SK-N-SH (cell line): ENCODE results near the gene SUCLG2. TPM values are rescaled to one million over a fixed set of nuclear protein-coding genes. Genes with fewer than 3 reads are reported as not detected.

ENCODE experiments used
- CTCF ChIA-PET: fragments of 300-600, 350-600 bp; formaldehyde crosslinking; extraction: SDS; loops from one replicate; lab custom pipeline; 2021; lab: Yijun Ruan, JAX
- POLR2A ChIA-PET: fragments of 350-600 bp; sonication (Branson Sonifier 250); formaldehyde crosslinking; extraction: SDS; loops from one replicate; lab custom pipeline; 2020; ENCODE audit warnings: antibody characterized with exemption, inconsistent platforms; lab: Yijun Ruan, JAX
- DNase-seq: peaks from one replicate; pipeline ENCODE4 v3.0.0; 2012
- H2AFZ ChIP-seq: fragments of 200-600 bp; sonication (generic); 2 replicates; pipeline ENCODE4 v1.8.1; 2016; ENCODE audit warnings: antibody characterized with exemption, mild to moderate bottlenecking, low read depth
- H3F3A ChIP-seq: fragments of 200-600 bp; sonication (generic); replicated peaks from 2 replicates; pipeline ENCODE3; 2016; ENCODE audit warnings: antibody characterized with exemption, mild to moderate bottlenecking; ENCODE audit not compliant: insufficient read depth
- H3K27ac ChIP-seq, 2 experiments: fragments of 200-500 bp in 1 of 2; fragments of 200-600 bp in 1 of 2; sonication (Bioruptor generic) in 1 of 2; sonication (generic), shearing (Covaris generic) in 1 of 2; 2 replicates each; pipeline versions ENCODE4 v1.5.1 to v1.6.1; 2014 to 2016; ENCODE audit warnings: low read depth in 2 of 2, inconsistent platforms in 1 of 2, low read length in 1 of 2, mild to moderate bottlenecking in 1 of 2, mixed read lengths in 1 of 2
- H3K27me3 ChIP-seq: fragments of 200-600 bp; sonication (generic), shearing (Covaris generic); 2 replicates; pipeline ENCODE4 v1.6.1; 2016; ENCODE audit warnings: mixed run types; ENCODE audit not compliant: insufficient read depth
- H3K36me3 ChIP-seq, 2 experiments: fragments of 200-500 bp in 1 of 2; fragments of 200-600 bp in 1 of 2; sonication (Bioruptor generic) in 1 of 2; sonication (generic) in 1 of 2; replicated peaks in 1 of 2; 2 replicates each; pipeline versions ENCODE3 to v1.5.1; 2014 to 2016; ENCODE audit warnings: low read length in 1 of 2, mild to moderate bottlenecking in 1 of 2; ENCODE audit not compliant: insufficient read depth in 2 of 2, control insufficient read depth in 1 of 2
- H3K4me1 ChIP-seq, 2 experiments: fragments of 200-500 bp in 1 of 2; fragments of 200-600 bp in 1 of 2; sonication (Bioruptor generic) in 1 of 2; sonication (generic), shearing (Covaris generic) in 1 of 2; 2 replicates each; pipeline versions ENCODE4 v1.5.1 to v1.6.1; 2014 to 2016; ENCODE audit warnings: low read depth in 1 of 2, low read length in 1 of 2, mixed run types in 1 of 2; ENCODE audit not compliant: insufficient read depth in 2 of 2, control insufficient read depth in 1 of 2
- H3K4me2 ChIP-seq: fragments of 200-600 bp; sonication (generic), shearing (Covaris generic); 2 replicates; pipeline ENCODE4 v1.6.1; 2017; ENCODE audit warnings: mixed run types
- H3K4me3 ChIP-seq, 2 experiments: fragments of 200-500 bp in 1 of 2; fragments of 200-600 bp in 1 of 2; sonication (Bioruptor generic) in 1 of 2; sonication (generic), shearing (Covaris generic) in 1 of 2; 2 replicates each; pipeline versions ENCODE4 v1.5.1 to v1.8.1; 2014 to 2016; ENCODE audit warnings: low read depth in 2 of 2, inconsistent platforms in 1 of 2, low read length in 1 of 2, mild to moderate bottlenecking in 1 of 2, mixed read lengths in 1 of 2, moderate library complexity in 1 of 2
- H3K79me2 ChIP-seq: fragments of 200-600 bp; sonication (generic); 2 replicates; pipeline ENCODE4 v1.8.1; 2017; ENCODE audit warnings: mild to moderate bottlenecking; ENCODE audit not compliant: insufficient read depth
- H3K9ac ChIP-seq: fragments of 200-600 bp; sonication (generic); 2 replicates; pipeline ENCODE4 v1.6.1; 2017; ENCODE audit warnings: mixed run types
- H3K9me2 ChIP-seq: fragments of 200-600 bp; sonication (generic); 2 replicates; pipeline ENCODE4 v1.6.1; 2017; ENCODE audit warnings: mixed run types
- H3K9me3 ChIP-seq: fragments of 200-600 bp; sonication (generic); 2 replicates; pipeline ENCODE4 v1.6.1; 2017; ENCODE audit warnings: mixed run types, mild to moderate bottlenecking, moderate library complexity
- H4K20me1 ChIP-seq: fragments of 200-600 bp; sonication (generic); 2 replicates; pipeline ENCODE4 v1.6.1; 2017; ENCODE audit warnings: mild to moderate bottlenecking, mixed run types; ENCODE audit not compliant: insufficient read depth
- CHD2 ChIP-seq: fragments of 150-350 bp; IDR thresholded peaks from 2 replicates; pipeline ENCODE4 v1.6.1; 2018; ENCODE audit warnings: low read length; ENCODE audit not compliant: partially characterized antibody
- EP300 ChIP-seq, 2 experiments: IDR thresholded peaks; 2 replicates each; pipeline versions ENCODE4 v1.4.0 to v1.6.1; 2012; ENCODE audit warnings: borderline replicate concordance in 1 of 2, low read depth in 1 of 2, low read length in 1 of 2
- FOSL2 ChIP-seq: IDR thresholded peaks from 2 replicates; pipeline ENCODE4 v1.4.0; 2012; ENCODE audit warnings: low read depth, mild to moderate bottlenecking, moderate library complexity, borderline replicate concordance
- FOXJ3 ChIP-seq: sonication (generic); formaldehyde crosslinking; IDR thresholded peaks from 2 replicates; pipeline ENCODE4 v1.5.1; 2020; ENCODE audit warnings: mild to moderate bottlenecking, missing genetic modification reagents
- FOXM1 ChIP-seq: IDR thresholded peaks from 2 replicates; pipeline ENCODE4 v1.4.0; 2012; ENCODE audit warnings: low read depth, mild to moderate bottlenecking
- GABPA ChIP-seq: IDR thresholded peaks from 2 replicates; pipeline ENCODE4 v1.4.0; 2012; ENCODE audit warnings: low read depth, mild to moderate bottlenecking
- GATA2 ChIP-seq: sonication (generic); formaldehyde crosslinking; IDR thresholded peaks from 2 replicates; pipeline ENCODE4 v1.5.0; 2020; ENCODE audit warnings: mild to moderate bottlenecking, missing genetic modification reagents
- MEF2A ChIP-seq: IDR thresholded peaks from 2 replicates; pipeline ENCODE4 v1.4.0; 2012; ENCODE audit warnings: low read depth, borderline replicate concordance
- NFIC ChIP-seq: IDR thresholded peaks from 2 replicates; pipeline ENCODE4 v1.4.0; 2012; ENCODE audit warnings: borderline replicate concordance
- RAD21 ChIP-seq: IDR thresholded peaks from 2 replicates; pipeline ENCODE4 v1.6.1; 2012; ENCODE audit warnings: mild to moderate bottlenecking, low read length
- SMC3 ChIP-seq: IDR thresholded peaks from 2 replicates; pipeline ENCODE4 v1.6.1; 2012; ENCODE audit warnings: low read depth, low read length, improper control_type of control experiment
- TCF12 ChIP-seq: IDR thresholded peaks from 2 replicates; pipeline ENCODE4 v1.4.0; 2012
- TEAD4 ChIP-seq: IDR thresholded peaks from 2 replicates; pipeline ENCODE4 v1.4.0; 2012; ENCODE audit warnings: mild to moderate bottlenecking, borderline replicate concordance; ENCODE audit not compliant: insufficient read depth
- WGBS: methylation state at CpG from one replicate; pipeline ENCODE4 v1.1.6; 2017; ENCODE audit warnings: low lambda C conversion rate; 5-methylcytosine and 5-hydroxymethylcytosine counted together
- polyA plus RNA-seq, 3 experiments: library from polyadenylated mRNA; depleted of rRNA; stranded (reverse); fragments of >200 nt; gene quantifications; 2 replicates each; pipeline ENCODE4 v1.2.3, GENCODE V29; 2012
- TF ChIP-seq, protein P1 (sequence below): fragments of 150-350 bp; IDR thresholded peaks from 2 replicates; pipeline ENCODE4 v1.6.1; 2017; ENCODE audit warnings: antibody characterized with exemption, low read length, low read depth, borderline replicate concordance
- TF ChIP-seq, protein P2 (sequence below): IDR thresholded peaks from 2 replicates; pipeline ENCODE4; 2012
- TF ChIP-seq, protein P3 (sequence below): IDR thresholded peaks from 2 replicates; pipeline ENCODE4 v1.4.0; 2012; ENCODE audit warnings: low read depth, borderline replicate concordance
- TF ChIP-seq, protein P4 (sequence below): IDR thresholded peaks from 2 replicates; pipeline ENCODE4 v1.4.0; 2012; ENCODE audit warnings: low read depth
- TF ChIP-seq, protein P5 (sequence below): fragments of 150-350 bp; IDR thresholded peaks from 2 replicates; pipeline ENCODE4 v1.6.1; 2016; ENCODE audit warnings: mild to moderate bottlenecking, low read depth, low read length

Gene SUCLG2
- polyA plus RNA-seq, 1 of the 3 experiments (the other 2 are of a cell fraction), result 20.2 TPM

DNA sequence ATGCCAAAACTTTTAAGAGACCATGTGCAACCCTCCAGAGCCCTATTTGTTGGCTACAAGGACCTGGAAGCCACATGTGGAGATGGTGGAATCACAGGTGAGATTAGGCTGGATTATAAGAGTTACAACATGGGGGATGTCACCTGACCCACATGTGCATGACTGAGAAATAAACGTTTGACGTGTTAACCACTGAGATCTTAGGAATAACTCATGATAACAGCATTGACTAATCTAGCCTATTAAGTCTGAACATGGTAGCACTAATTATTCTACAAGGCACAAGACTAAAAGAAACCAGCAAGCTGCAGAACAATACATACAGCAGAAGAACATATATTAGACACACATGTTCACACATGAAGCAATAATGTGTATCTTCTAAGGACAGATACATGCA, 38.4 kb downstream of the SUCLG2 start:
- Histone ChIP-seq H3K27me3 (no peaks in the 10 kb centered on the region), H3K4me1 (no peaks in the 10 kb centered on the region), H3K36me3 (peaks cover 18 to 29% of the 10 kb centered on the region in 2 experiments), H3K9me3 (no peaks in the 10 kb centered on the region), H3K79me2 (peaks cover 19% of the 10 kb centered on the region), H2AFZ (no peak overlapping the region), H3K27ac (no peak overlapping the region), H3K4me3 (no peak overlapping the region), H3K9ac (no peak overlapping the region), H3K9me2 (no peaks in the 10 kb centered on the region; the same call in 1 of the 2 replicates), H4K20me1 (0 out of 2 replicates have a peak, but pooled peaks cover under 1% of the 10 kb centered on the region), H3F3A (peaks cover under 1% of the 10 kb centered on the region), H3K4me2 (no peak overlapping the region)
- CTCF ChIA-PET, result no interaction called here
- POLR2A ChIA-PET, result no interaction called here
- DNase-seq, result no peak
- TF ChIP-seq GATA2 (CRISPR knock-in tag) (no peak), FOXM1 (no peak), RAD21 (no peak), MEF2A (no peak), SMC3 (no peak), GABPA (no peak), TCF12 (no peak), FOXJ3 (CRISPR knock-in tag) (no peak), NFIC (no peak), EP300 (IDR thresholded peaks at IDR 0.05; ENCODE audit: borderline replicate concordance in 1 of 2, low read depth in 1 of 2, low read length in 1 of 2) (no peak), TEAD4 (no peak), CHD2 (no peak), FOSL2 (no peak)
- TF ChIP-seq, protein P1, sequence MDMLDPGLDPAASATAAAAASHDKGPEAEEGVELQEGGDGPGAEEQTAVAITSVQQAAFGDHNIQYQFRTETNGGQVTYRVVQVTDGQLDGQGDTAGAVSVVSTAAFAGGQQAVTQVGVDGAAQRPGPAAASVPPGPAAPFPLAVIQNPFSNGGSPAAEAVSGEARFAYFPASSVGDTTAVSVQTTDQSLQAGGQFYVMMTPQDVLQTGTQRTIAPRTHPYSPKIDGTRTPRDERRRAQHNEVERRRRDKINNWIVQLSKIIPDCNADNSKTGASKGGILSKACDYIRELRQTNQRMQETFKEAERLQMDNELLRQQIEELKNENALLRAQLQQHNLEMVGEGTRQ, result no peak
- TF ChIP-seq, protein P2, sequence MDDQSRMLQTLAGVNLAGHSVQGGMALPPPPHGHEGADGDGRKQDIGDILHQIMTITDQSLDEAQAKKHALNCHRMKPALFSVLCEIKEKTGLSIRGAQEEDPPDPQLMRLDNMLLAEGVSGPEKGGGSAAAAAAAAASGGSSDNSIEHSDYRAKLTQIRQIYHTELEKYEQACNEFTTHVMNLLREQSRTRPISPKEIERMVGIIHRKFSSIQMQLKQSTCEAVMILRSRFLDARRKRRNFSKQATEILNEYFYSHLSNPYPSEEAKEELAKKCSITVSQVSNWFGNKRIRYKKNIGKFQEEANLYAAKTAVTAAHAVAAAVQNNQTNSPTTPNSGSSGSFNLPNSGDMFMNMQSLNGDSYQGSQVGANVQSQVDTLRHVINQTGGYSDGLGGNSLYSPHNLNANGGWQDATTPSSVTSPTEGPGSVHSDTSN, result no peak
- TF ChIP-seq, protein P3, sequence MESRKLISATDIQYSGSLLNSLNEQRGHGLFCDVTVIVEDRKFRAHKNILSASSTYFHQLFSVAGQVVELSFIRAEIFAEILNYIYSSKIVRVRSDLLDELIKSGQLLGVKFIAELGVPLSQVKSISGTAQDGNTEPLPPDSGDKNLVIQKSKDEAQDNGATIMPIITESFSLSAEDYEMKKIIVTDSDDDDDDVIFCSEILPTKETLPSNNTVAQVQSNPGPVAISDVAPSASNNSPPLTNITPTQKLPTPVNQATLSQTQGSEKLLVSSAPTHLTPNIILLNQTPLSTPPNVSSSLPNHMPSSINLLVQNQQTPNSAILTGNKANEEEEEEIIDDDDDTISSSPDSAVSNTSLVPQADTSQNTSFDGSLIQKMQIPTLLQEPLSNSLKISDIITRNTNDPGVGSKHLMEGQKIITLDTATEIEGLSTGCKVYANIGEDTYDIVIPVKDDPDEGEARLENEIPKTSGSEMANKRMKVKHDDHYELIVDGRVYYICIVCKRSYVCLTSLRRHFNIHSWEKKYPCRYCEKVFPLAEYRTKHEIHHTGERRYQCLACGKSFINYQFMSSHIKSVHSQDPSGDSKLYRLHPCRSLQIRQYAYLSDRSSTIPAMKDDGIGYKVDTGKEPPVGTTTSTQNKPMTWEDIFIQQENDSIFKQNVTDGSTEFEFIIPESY, result no peak
- TF ChIP-seq, protein P4, sequence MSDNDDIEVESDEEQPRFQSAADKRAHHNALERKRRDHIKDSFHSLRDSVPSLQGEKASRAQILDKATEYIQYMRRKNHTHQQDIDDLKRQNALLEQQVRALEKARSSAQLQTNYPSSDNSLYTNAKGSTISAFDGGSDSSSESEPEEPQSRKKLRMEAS, result no peak
- TF ChIP-seq, protein P5, sequence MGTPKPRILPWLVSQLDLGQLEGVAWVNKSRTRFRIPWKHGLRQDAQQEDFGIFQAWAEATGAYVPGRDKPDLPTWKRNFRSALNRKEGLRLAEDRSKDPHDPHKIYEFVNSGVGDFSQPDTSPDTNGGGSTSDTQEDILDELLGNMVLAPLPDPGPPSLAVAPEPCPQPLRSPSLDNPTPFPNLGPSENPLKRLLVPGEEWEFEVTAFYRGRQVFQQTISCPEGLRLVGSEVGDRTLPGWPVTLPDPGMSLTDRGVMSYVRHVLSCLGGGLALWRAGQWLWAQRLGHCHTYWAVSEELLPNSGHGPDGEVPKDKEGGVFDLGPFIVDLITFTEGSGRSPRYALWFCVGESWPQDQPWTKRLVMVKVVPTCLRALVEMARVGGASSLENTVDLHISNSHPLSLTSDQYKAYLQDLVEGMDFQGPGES, result no peak
- 85% methylated on average over 2 of the region's 2 CpGs for WGBS
